ENCODE results near the gene SLC1A3.
A peak's percentile ranks its signal among the peaks of the same experiment; 100 is the strongest.

DNA sequence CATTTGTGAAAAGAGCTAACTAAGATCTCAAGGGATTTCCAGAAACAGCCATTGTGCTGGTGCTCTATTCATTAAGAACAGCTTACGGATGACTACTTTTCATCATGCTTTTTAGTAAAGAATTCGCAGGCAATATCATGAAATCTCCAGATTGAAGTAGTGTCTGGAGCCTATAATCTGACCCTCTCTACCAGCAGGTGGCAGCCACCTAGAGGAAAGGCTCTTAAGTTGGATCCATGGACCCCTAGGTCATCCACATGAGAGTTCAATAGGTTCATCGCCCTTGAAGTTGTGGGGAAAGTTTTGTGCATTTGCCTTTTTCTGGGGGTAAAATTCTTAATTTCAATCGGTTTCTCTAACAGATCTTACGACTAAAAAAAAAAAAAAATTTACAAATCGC lies 82.3 kb downstream of the SLC1A3 start:
- TF ChIP-seq, protein P1, sequence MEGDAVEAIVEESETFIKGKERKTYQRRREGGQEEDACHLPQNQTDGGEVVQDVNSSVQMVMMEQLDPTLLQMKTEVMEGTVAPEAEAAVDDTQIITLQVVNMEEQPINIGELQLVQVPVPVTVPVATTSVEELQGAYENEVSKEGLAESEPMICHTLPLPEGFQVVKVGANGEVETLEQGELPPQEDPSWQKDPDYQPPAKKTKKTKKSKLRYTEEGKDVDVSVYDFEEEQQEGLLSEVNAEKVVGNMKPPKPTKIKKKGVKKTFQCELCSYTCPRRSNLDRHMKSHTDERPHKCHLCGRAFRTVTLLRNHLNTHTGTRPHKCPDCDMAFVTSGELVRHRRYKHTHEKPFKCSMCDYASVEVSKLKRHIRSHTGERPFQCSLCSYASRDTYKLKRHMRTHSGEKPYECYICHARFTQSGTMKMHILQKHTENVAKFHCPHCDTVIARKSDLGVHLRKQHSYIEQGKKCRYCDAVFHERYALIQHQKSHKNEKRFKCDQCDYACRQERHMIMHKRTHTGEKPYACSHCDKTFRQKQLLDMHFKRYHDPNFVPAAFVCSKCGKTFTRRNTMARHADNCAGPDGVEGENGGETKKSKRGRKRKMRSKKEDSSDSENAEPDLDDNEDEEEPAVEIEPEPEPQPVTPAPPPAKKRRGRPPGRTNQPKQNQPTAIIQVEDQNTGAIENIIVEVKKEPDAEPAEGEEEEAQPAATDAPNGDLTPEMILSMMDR (IDR thresholded peaks at IDR 0.05) = peak; percentile 42
- no peak for TF ChIP-seq EZH2 (IDR thresholded peaks at IDR 0.05; ENCODE audit: borderline replicate concordance, insufficient read depth, low read depth, low read length, poor library complexity, severe bottlenecking)

Data from B cell (primary cell).